Measurements from ENCODE around the gene ZNF280A. TPM values are rescaled to one million over a fixed set of nuclear protein-coding genes. Genes with fewer than 3 reads are reported as not detected.

ZNF280A gene
- total RNA-seq, 1 experiment from 2014 or later, result 0.22 TPM

DNA sequence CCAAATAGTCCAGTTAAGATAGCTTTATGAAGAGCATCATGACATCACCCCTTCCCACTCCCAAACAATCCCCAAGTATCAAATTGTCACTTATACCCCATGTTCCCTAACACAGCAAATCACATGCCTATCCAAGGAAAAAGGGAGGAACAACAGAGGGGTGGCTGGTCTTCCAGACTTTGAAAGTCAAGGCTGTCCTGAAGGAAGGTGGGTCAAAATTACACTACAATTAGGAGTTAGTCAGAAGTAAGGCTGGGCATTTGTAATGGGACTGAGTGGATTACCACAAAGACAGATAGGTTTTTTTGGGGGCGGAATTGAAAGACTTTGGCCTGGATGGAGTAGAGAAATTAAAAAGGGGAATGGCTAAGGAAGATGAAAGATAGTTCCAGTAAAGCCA is 33.1 kb upstream of the ZNF280A start:
- Mint-ChIP-seq H3K36me3 (no peaks in the 10 kb centered on the region), H3K9me3 (0 out of 2 replicates have a peak, but pooled peaks cover 3% of the 10 kb centered on the region), H3K4me3 (no peak overlapping the region), H3K27me3 (ENCODE audit: low read depth) (peaks cover 89% of the 10 kb centered on the region), H3K27ac (no peak overlapping the region), H3K4me1 (no peaks in the 10 kb centered on the region)
- DNase-seq (ENCODE audit: low spot score) (no peak), ATAC-seq (no peak)
- POLR2A ChIA-PET, result interaction anchor here (0.6 kb wide), 1 partner anchor 15 kb away, joined by 5 read pairs; no protein-coding TSS in a partner anchor
- CTCF ChIA-PET, result interaction anchor here (0.9 to 1.7 kb wide), 16 partner anchors 23 to 453 kb away, joined by 3 to 31 read pairs (median 4); partner anchors contain the start of genes ZNF280A and ZNF280B
- TF ChIP-seq, protein P1, sequence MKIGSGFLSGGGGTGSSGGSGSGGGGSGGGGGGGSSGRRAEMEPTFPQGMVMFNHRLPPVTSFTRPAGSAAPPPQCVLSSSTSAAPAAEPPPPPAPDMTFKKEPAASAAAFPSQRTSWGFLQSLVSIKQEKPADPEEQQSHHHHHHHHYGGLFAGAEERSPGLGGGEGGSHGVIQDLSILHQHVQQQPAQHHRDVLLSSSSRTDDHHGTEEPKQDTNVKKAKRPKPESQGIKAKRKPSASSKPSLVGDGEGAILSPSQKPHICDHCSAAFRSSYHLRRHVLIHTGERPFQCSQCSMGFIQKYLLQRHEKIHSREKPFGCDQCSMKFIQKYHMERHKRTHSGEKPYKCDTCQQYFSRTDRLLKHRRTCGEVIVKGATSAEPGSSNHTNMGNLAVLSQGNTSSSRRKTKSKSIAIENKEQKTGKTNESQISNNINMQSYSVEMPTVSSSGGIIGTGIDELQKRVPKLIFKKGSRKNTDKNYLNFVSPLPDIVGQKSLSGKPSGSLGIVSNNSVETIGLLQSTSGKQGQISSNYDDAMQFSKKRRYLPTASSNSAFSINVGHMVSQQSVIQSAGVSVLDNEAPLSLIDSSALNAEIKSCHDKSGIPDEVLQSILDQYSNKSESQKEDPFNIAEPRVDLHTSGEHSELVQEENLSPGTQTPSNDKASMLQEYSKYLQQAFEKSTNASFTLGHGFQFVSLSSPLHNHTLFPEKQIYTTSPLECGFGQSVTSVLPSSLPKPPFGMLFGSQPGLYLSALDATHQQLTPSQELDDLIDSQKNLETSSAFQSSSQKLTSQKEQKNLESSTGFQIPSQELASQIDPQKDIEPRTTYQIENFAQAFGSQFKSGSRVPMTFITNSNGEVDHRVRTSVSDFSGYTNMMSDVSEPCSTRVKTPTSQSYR (CRISPR knock-in tag; IDR thresholded peaks at IDR 0.05), result no peak
- no peak for TF ChIP-seq PRRX2 (CRISPR knock-in tag; IDR thresholded peaks at IDR 0.05)
- no peak for TF ChIP-seq SMAD3 (CRISPR knock-in tag; IDR thresholded peaks at IDR 0.05; ENCODE audit: borderline replicate concordance)
- TF ChIP-seq ZNF396 (CRISPR knock-in tag; IDR thresholded peaks at IDR 0.05; ENCODE audit: borderline replicate concordance), result no peak
- no peak for TF ChIP-seq PRDM15 (CRISPR knock-in tag; IDR thresholded peaks at IDR 0.05)
- no peak for TF ChIP-seq NFATC4 (CRISPR knock-in tag; IDR thresholded peaks at IDR 0.05)
- no peak for TF ChIP-seq FOXK1 (CRISPR knock-in tag; IDR thresholded peaks at IDR 0.05)

- Mint-ChIP-seq H3K4me1 (no peaks in the 10 kb centered on the region), H3K9me3 (0 out of 2 replicates have a peak, but pooled peaks cover 3% of the 10 kb centered on the region), H3K4me3 (no peak overlapping the region), H3K36me3 (no peaks in the 10 kb centered on the region), H3K27ac (no peak overlapping the region), H3K27me3 (ENCODE audit: low read depth) (peaks cover 94% of the 10 kb centered on the region)
- DNase-seq (ENCODE audit: low spot score) (peak; percentile 50), ATAC-seq (peak; percentile 95)
- TF ChIP-seq, protein P2, sequence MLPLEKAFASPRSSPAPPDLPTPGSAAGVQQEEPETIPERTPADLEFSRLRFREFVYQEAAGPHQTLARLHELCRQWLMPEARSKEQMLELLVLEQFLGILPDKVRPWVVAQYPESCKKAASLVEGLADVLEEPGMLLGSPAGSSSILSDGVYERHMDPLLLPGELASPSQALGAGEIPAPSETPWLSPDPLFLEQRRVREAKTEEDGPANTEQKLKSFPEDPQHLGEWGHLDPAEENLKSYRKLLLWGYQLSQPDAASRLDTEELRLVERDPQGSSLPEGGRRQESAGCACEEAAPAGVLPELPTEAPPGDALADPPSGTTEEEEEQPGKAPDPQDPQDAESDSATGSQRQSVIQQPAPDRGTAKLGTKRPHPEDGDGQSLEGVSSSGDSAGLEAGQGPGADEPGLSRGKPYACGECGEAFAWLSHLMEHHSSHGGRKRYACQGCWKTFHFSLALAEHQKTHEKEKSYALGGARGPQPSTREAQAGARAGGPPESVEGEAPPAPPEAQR (CRISPR knock-in tag; IDR thresholded peaks at IDR 0.05), result no peak
- CTCF ChIA-PET, result interaction anchor here (0.9 to 1.7 kb wide), 16 partner anchors 24 to 452 kb away, joined by 3 to 31 read pairs (median 4); partner anchors contain the start of genes ZNF280A and ZNF280B
- POLR2A ChIA-PET, result interaction anchor here (0.6 kb wide), 1 partner anchor 15 kb away, joined by 5 read pairs; no protein-coding TSS in a partner anchor
Measured at GRCh38 chr22:22552630-22553029, 32.6 kb upstream of the ZNF280A start.

GRCh38 chr22:22550789-22551434 is 30.8 kb upstream of the ZNF280A start:
- Mint-ChIP-seq H3K4me1 (no peaks in the 10 kb centered on the region), H3K36me3 (no peaks in the 10 kb centered on the region), H3K27me3 (ENCODE audit: low read depth) (peaks cover 97% of the 10 kb centered on the region), H3K27ac (no peak overlapping the region), H3K4me3 (no peak overlapping the region), H3K9me3 (no peaks in the 10 kb centered on the region)
- no peak for TF ChIP-seq ZNF317 (CRISPR knock-in tag; IDR thresholded peaks at IDR 0.05; ENCODE audit: borderline replicate concordance, low read depth)
- CTCF ChIA-PET, result no interaction called here
- ATAC-seq, result no peak
- DNase-seq (ENCODE audit: low spot score), result no peak
- POLR2A ChIA-PET, result no interaction called here

DNA sequence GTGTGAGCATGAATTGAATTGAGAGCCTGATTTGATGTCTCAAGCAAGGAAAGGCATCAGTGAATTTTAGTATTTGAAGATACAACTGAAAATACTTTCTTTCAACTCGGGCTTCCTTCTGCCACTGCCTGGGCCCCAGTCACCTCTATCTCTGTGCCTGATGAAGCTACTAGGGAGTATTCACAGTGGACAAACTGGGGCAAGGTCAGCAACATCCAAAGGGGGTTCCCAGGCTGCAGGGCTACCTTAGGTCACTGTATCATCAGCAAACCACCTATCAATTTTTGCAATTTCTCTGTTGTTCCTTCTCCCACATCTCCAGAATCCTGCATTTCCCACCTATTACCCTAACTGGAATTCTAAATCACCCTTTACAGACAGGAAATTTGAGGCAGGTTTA is 28.8 kb upstream of the ZNF280A start:
- Mint-ChIP-seq H3K4me3 (no peak overlapping the region), H3K36me3 (no peaks in the 10 kb centered on the region), H3K9me3 (no peaks in the 10 kb centered on the region), H3K27me3 (ENCODE audit: low read depth) (peaks cover 97% of the 10 kb centered on the region), H3K4me1 (no peaks in the 10 kb centered on the region), H3K27ac (no peak overlapping the region)
- ATAC-seq (no peak), DNase-seq (ENCODE audit: low spot score) (no peak)
- CTCF ChIA-PET, result interaction anchor here (1.2 kb wide), 1 partner anchor 10 kb away, joined by 5 read pairs; the partner anchor contains the start of gene PRAME
- POLR2A ChIA-PET, result no interaction called here
- no peak for TF ChIP-seq EMX1 (CRISPR knock-in tag; IDR thresholded peaks at IDR 0.05)
- TF ChIP-seq CREB1 (CRISPR knock-in tag; IDR thresholded peaks at IDR 0.05), result no peak
- TF ChIP-seq, protein P3, sequence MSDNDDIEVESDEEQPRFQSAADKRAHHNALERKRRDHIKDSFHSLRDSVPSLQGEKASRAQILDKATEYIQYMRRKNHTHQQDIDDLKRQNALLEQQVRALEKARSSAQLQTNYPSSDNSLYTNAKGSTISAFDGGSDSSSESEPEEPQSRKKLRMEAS (CRISPR knock-in tag; IDR thresholded peaks at IDR 0.05), result no peak
- TF ChIP-seq ZNF512 (CRISPR knock-in tag; IDR thresholded peaks at IDR 0.05; ENCODE audit: borderline replicate concordance), result no peak
- TF ChIP-seq PRRX2 (CRISPR knock-in tag; IDR thresholded peaks at IDR 0.05), result no peak
- no peak for TF ChIP-seq ZNF121 (CRISPR knock-in tag; IDR thresholded peaks at IDR 0.05)
- no peak for TF ChIP-seq FOXJ3 (CRISPR knock-in tag; IDR thresholded peaks at IDR 0.05; ENCODE audit: borderline replicate concordance)
